Adrenal gland (tissue), 12 donors: Measurements from ENCODE around the gene TJP2. TPM values are rescaled to one million over a fixed set of nuclear protein-coding genes. Genes with fewer than 3 reads are reported as not detected.

Experiments
- DNase-seq, 7 donors: peaks; one replicate each; pipeline ENCODE4 v3.0.0-alpha.2; 2019 to 2020
- H3K27ac ChIP-seq, 5 donors: fragments of 200-600 bp; sonication (generic) in 4 of 5; 1 replicate in 3 of 5; 2 replicates in 2 of 5; pipeline versions ENCODE4 v1.5.1 to v1.8.0; 2016 to 2020; ENCODE audit warnings: mild to moderate bottlenecking in 1 of 5
- H3K27me3 ChIP-seq: fragments of 200-600 bp; 2 replicates; pipeline ENCODE4 v1.8.0; 2021
- H3K36me3 ChIP-seq, 2 donors: fragments of 200-600 bp; replicated peaks in 1 of 2; 1 replicate in 1 of 2; 2 replicates in 1 of 2; pipeline versions ENCODE4 v1.5.1 to v1.8.0; 2018 to 2022
- H3K4me1 ChIP-seq, 2 donors: fragments of 200-600 bp; replicated peaks in 1 of 2; 1 replicate in 1 of 2; 2 replicates in 1 of 2; pipeline versions ENCODE4 v1.5.1 to v1.8.0; 2018 to 2021
- H3K4me3 ChIP-seq, 4 donors: fragments of 200-600 bp; sonication (generic) in 3 of 4; one replicate each; pipeline ENCODE4 v1.5.1; 2016 to 2018
- H3K9me3 ChIP-seq, 3 donors: fragments of 200-600 bp; sonication (generic) in 1 of 3; replicated peaks in 1 of 3; 1 replicate in 2 of 3; 2 replicates in 1 of 3; pipeline versions ENCODE4 v1.5.1 to v1.8.0; 2016 to 2021
- POLR2A ChIP-seq, 2 donors: fragments of 450-650 bp; IDR thresholded peaks; one replicate each; pipeline ENCODE4 v1.6.1; 2017; ENCODE audit warnings: antibody characterized with exemption in 2 of 2, mild to moderate bottlenecking in 2 of 2, moderate library complexity in 1 of 2
- WGBS, 4 donors: extraction: QIAGEN DNeasy Blood & Tissue Kit in 2 of 4; methylation state at CpG; one replicate each; pipeline versions ENCODE4 v1.1.5 to v1.1.7; 2013 to 2017; 5-methylcytosine and 5-hydroxymethylcytosine counted together
- intact Hi-C, 2 donors: fragments of 100-400 bp; cut with DNase I; formaldehyde crosslinking; loops; one replicate each; pipeline versions ENCODE4 v1.14.1 to v1.15.0; 2022 to 2023
- polyA plus RNA-seq, 3 donors: library from polyadenylated mRNA; stranded (reverse); fragments of 200-250 nt in 2 of 3; fragments of 350-450 nt in 1 of 3; fragmentation: Illumina TruSeq in 1 of 3; extraction: RNeasy Lipid Tissue Mini Kit (QIAGEN cat#74804) in 1 of 3; gene quantifications; one replicate each; pipeline ENCODE4 v1.2.3, GENCODE V29; 2013 to 2014
- total RNA-seq, 9 donors: library from RNA; depleted of rRNA in 4 of 9; stranded (reverse); fragments of >200 nt in 4 of 9; fragments of 120-200 nt in 1 of 9; fragmentation: NEBNext Ultra II Directional in 1 of 9; extraction: Animal tissue kit (Norgen Biotek cat#: 25700) in 1 of 9; gene quantifications; one replicate each; pipeline versions ENCODE4 v1.1.0 to v1.2.4, GENCODE V29; 2013 to 2023
- TF ChIP-seq, protein P1 (sequence below), 6 experiments: fragments of 450-650 bp in 4 of 6; fragments of 200-600 bp in 2 of 6; sonication (generic) in 1 of 6; IDR thresholded peaks; 1 replicate in 5 of 6; 2 replicates in 1 of 6; pipeline versions ENCODE4 v1.5.1 to v1.8.0; 2016 to 2021; ENCODE audit warnings: antibody characterized with exemption in 6 of 6, mild to moderate bottlenecking in 2 of 6, moderate library complexity in 1 of 6
- donor health status: healthy with polysubstance abuse.
- donor health status: Bipolar disorder and iron deficiency.
- donor health status: DM: yes; HTN: yes; CAD: no.
- donor health status: DM: no; HTN: no; CAD: no.
- donor health status: DM: no; HTN: no; CAD: no.
- donor health status: DM: yes; HTN: yes; CAD: no.

TJP2 gene
- total and polyA plus RNA-seq, 12 donors: 14.5 to 108 (median 30.2) TPM

DNA sequence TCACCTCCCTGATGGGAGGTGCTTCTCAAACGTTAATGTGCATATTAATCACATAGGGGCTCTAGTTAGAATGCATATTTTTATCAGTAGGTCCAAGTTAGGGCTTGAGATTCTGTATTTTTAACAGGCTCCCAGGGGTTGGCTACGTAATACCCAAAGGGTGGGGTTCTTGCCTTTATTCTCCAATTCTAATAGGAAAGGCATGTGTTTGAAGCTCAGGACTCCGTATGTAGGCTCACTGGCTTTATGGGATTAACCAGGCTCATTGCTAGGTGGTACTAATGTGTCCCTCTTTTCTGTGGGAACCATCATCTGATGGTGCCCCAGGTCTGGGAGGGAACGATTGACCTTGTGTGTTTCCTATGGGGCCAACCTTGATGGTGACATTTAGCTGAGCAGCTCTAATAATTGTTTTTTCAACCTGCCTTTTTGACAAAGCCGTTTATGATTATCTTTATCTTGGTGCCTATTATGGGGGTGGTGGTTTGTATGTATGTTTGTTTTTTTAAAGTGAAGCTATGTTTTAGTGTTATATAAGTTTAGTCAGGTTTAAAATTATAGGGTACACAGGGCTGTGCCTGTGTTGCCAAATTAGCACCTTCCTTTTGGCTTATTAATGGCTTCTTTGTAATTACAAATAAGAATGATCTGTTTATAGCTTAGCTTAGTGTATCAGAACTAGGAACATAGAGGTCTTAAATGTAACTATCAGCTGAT lies 20.8 kb downstream of the TJP2 start:
- intact Hi-C loops: loop anchor here in 1 of 2 donors (5.0 kb wide), 1 partner anchor 143 kb away; no protein-coding TSS in a partner anchor

DNA sequence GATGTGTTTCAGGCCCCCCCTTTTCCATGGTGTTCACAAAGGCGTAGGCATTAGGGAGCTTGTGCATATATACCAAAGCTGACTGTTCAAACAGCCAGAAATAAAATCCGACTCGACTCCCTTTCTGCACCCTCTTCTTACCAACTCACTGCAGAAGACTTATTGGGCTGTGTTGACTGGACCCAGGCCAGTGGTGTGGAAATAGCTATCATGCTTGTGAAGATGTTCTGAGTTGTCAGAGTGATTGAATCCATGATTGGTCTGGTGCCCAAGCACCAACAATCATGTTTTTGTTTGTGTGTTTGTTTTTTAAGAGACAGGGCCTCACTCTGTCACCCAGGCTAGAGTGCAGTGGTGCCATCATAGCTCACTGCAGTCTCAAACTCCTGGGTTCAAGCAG lies 21.6 kb downstream of the TJP2 start:
- no peak overlapping the region for H3K4me3 ChIP-seq
- no peaks in the 10 kb centered on the region for H3K27me3 ChIP-seq
- peaks cover 0 to 19% of the 10 kb centered on the region in 2 donors for H3K4me1 ChIP-seq
- intact Hi-C loops: no loop called here
- no peaks in the 10 kb centered on the region for H3K36me3 ChIP-seq
- no peaks in the 10 kb centered on the region for H3K9me3 ChIP-seq
- WGBS, 4 donors: 44 to 72% (median 61%) methylated on average over 3 of the region's 3 CpGs
- H3K27ac ChIP-seq: no peak overlapping the region
- DNase-seq: peak in 5 of 7 donors; percentile 17 to 67 (median 39)
- TF ChIP-seq POLR2A (IDR thresholded peaks at IDR 0.05): no peak
- TF ChIP-seq, protein P1, sequence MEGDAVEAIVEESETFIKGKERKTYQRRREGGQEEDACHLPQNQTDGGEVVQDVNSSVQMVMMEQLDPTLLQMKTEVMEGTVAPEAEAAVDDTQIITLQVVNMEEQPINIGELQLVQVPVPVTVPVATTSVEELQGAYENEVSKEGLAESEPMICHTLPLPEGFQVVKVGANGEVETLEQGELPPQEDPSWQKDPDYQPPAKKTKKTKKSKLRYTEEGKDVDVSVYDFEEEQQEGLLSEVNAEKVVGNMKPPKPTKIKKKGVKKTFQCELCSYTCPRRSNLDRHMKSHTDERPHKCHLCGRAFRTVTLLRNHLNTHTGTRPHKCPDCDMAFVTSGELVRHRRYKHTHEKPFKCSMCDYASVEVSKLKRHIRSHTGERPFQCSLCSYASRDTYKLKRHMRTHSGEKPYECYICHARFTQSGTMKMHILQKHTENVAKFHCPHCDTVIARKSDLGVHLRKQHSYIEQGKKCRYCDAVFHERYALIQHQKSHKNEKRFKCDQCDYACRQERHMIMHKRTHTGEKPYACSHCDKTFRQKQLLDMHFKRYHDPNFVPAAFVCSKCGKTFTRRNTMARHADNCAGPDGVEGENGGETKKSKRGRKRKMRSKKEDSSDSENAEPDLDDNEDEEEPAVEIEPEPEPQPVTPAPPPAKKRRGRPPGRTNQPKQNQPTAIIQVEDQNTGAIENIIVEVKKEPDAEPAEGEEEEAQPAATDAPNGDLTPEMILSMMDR (IDR thresholded peaks at IDR 0.05): no peak

More for the DNA sequence above, 20.8 kb downstream of the TJP2 start:
- Histone ChIP-seq H3K27me3 (no peaks in the 10 kb centered on the region), H3K36me3 (no peaks in the 10 kb centered on the region), H3K9me3 (no peaks in the 10 kb centered on the region), H3K27ac (no peak overlapping the region), H3K4me3 (no peak overlapping the region), H3K4me1 (peaks cover 0 to 23% of the 10 kb centered on the region in 2 donors)
- TF ChIP-seq POLR2A (IDR thresholded peaks at IDR 0.05): no peak
- TF ChIP-seq, protein P1 (IDR thresholded peaks at IDR 0.05): no peak
- WGBS, 4 donors: 42 to 66% (median 48%) methylated on average over 5 of the region's 5 CpGs
- no peak for DNase-seq

- WGBS, 4 donors: 89 to 96% (median 95%) methylated on average over 4 of the region's 4 CpGs
- DNase-seq: no peak
- no peaks in the 10 kb centered on the region for H3K36me3 ChIP-seq
- no peak overlapping the region for H3K4me3 ChIP-seq
- intact Hi-C loops: no loop called here
- H3K4me1 ChIP-seq: peaks cover 0 to 15% of the 10 kb centered on the region in 2 donors
- H3K9me3 ChIP-seq: no peaks in the 10 kb centered on the region
- H3K27ac ChIP-seq: no peak overlapping the region
- TF ChIP-seq POLR2A (IDR thresholded peaks at IDR 0.05): no peak
- TF ChIP-seq, protein P1 (IDR thresholded peaks at IDR 0.05): no peak
- no peaks in the 10 kb centered on the region for H3K27me3 ChIP-seq
Observed at GRCh38 chr9:69197687-69198086, 23.6 kb downstream of the TJP2 start.

DNA sequence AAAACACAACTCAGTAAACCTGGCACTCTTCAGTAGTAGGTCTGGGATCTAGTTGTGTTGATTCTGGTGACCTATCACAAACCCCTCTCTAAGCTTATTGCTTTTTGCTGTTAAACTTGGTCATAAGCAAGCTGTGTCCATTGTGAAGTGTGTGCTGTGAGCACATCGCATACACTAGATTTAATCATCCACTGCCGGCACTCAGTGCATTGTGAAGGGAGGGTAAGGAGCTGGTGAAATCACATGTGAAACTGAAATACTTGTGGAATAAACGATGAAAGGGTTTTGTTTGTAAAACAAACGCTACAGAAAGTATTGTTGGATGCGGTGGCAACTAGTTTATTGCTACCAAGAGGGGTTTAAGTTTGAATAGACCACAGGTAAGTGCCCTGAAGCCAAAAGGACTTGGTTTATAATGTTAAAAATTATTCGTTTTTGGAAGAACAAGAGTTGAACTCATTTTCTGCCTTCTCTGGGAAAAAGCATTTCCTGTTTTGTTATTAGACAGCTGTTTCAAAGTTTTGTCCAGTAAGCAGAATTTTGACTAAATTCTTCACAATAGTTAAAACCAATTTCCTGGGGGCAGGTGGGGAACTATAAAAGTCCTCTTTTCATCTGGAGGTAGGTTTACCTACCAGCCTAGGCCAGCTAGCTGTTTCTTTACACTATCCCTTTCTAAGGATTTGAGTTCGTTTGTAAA lies 24.6 kb downstream of the TJP2 start:
- WGBS, 4 donors: 59 to 71% (median 66%) methylated on average over 7 of the region's 7 CpGs
- Histone ChIP-seq H3K36me3 (no peaks in the 10 kb centered on the region), H3K4me3 (no peak overlapping the region), H3K27ac (no peak overlapping the region), H3K9me3 (no peaks in the 10 kb centered on the region), H3K4me1 (peaks cover 0 to 10% of the 10 kb centered on the region in 2 donors), H3K27me3 (no peaks in the 10 kb centered on the region)
- no peak for DNase-seq
- intact Hi-C loops: no loop called here
- TF ChIP-seq POLR2A (IDR thresholded peaks at IDR 0.05): no peak
- TF ChIP-seq, protein P1 (IDR thresholded peaks at IDR 0.05): no peak
